Gastroesophageal sphincter (tissue), 4 donors: ENCODE results near the gene NDOR1. TPM values are rescaled to one million over a fixed set of nuclear protein-coding genes. Genes with fewer than 3 reads are reported as not detected.

Source experiments
- ATAC-seq: fragments of 150-250 bp; one replicate; pipeline ENCODE4 v1.9.1; 2016; ENCODE audit warnings: mild to moderate bottlenecking, moderate library complexity
- H3K27ac ChIP-seq, 4 donors: fragments of 200-600 bp; sonication (generic) in 3 of 4; 1 replicate in 3 of 4; 2 replicates in 1 of 4; pipeline ENCODE4 v1.5.1; 2016 to 2019
- H3K27me3 ChIP-seq: fragments of 200-600 bp; sonication (generic); one replicate; pipeline ENCODE4 v1.5.1; 2019
- H3K36me3 ChIP-seq, 2 donors: fragments of 200-600 bp; sonication (generic); one replicate each; pipeline ENCODE4 v1.5.1; 2019; ENCODE audit warnings: control low read depth in 1 of 2
- H3K4me1 ChIP-seq, 3 donors: fragments of 200-600 bp; sonication (generic); 1 replicate in 2 of 3; 2 replicates in 1 of 3; pipeline ENCODE4 v1.5.1; 2016 to 2019; ENCODE audit warnings: control low read depth in 2 of 3
- H3K4me3 ChIP-seq, 2 donors: fragments of 200-600 bp; sonication (generic); one replicate each; pipeline ENCODE4 v1.5.1; 2019; ENCODE audit warnings: mild to moderate bottlenecking in 1 of 2, moderate library complexity in 1 of 2
- H3K9me3 ChIP-seq, 3 donors: fragments of 200-600 bp; sonication (generic); one replicate each; pipeline ENCODE4 v1.5.1; 2017 to 2019; ENCODE audit warnings: control low read depth in 2 of 3
- CTCF ChIP-seq, 4 experiments: fragments of 200-600 bp in 2 of 4; fragments of 450-650 bp in 2 of 4; sonication (generic) in 1 of 4; IDR thresholded peaks; one replicate each; pipeline ENCODE4 v1.5.1; 2017 to 2019; ENCODE audit warnings: antibody characterized with exemption in 4 of 4, mild to moderate bottlenecking in 2 of 4, moderate library complexity in 2 of 4
- EP300 ChIP-seq: sonication (generic); formaldehyde crosslinking; IDR thresholded peaks from one replicate; pipeline ENCODE4 v1.6.1; 2017; ENCODE audit warnings: antibody characterized with exemption, mild to moderate bottlenecking
- POLR2A ChIP-seq, 2 donors: fragments of 450-650 bp; IDR thresholded peaks; one replicate each; pipeline ENCODE4 v1.6.1; 2017; ENCODE audit warnings: antibody characterized with exemption in 2 of 2, mild to moderate bottlenecking in 2 of 2, moderate library complexity in 1 of 2
- POLR2AphosphoS5 ChIP-seq: sonication (generic); formaldehyde crosslinking; IDR thresholded peaks from one replicate; pipeline ENCODE4 v1.6.1; 2017; ENCODE audit warnings: antibody characterized with exemption
- WGBS, 2 donors: methylation state at CpG; one replicate each; pipeline ENCODE4 v1.1.5; 2018; ENCODE audit warnings: low coverage in 1 of 2; 5-methylcytosine and 5-hydroxymethylcytosine counted together
- total RNA-seq, 4 donors: library from RNA; depleted of rRNA; stranded (reverse); fragments of >200 nt; gene quantifications; one replicate each; pipeline ENCODE4 v1.1.0, GENCODE V29; 2016

Gene NDOR1
- total RNA-seq, 4 donors from 2014 or later, result 4.6 to 9.8 (median 7.6) TPM

DNA sequence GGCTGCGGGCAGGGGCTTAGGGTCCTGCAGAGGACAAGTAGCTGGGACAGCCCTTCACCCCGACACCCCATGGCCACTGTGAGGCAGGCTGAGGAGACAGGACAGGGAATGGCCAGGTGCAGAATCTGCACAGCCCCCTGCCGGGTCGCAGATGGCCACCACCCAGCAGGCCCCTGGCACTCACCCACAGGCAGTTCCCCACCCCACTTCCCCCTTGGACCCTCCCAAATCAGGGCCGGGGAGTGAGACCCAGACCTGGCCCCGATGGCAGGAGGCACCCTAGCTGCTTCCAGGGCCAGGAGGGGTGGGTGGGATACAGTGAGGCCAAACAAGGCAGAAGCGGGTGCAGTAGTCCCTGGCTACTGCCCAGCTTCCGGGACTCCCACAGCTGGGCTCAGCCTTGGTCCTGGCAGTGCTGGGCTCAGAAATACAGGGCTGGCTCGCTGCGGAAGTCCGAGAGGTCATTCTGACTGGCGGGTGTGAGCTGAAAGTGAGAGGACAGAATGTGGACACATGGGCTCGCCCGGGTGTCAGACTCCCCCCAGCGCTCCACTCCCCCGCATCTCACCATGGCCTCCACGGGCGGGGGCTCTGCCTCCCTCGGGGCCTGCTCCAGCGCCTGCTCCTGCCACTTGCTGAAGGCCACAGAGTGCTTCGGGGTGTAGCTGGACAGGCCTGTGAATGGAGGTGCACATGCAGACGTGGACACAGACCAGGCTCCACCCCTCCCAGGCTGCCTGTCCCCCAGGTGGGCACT, 13.6 kb upstream of the NDOR1 start:
- H3K4me3 ChIP-seq, result no peak overlapping the region
- TF ChIP-seq CTCF (IDR thresholded peaks at IDR 0.05) (no peak), POLR2AphosphoS5 (no peak), EP300 (no peak), POLR2A (IDR thresholded peaks at IDR 0.05) (no peak)
- peaks cover 0 to 26% of the 10 kb centered on the region in 2 donors for H3K36me3 ChIP-seq
- H3K4me1 ChIP-seq, result peaks cover 6 to 74% (median 24%) of the 10 kb centered on the region in 3 donors
- no peak for ATAC-seq
- WGBS, 2 donors, result no CpG with 5 or more reads among the region's 22 CpGs
- H3K27ac ChIP-seq, result peak overlapping the region in 2 of 4 donors; percentile 16 to 97
- H3K27me3 ChIP-seq, result no peaks in the 10 kb centered on the region
- no peaks in the 10 kb centered on the region for H3K9me3 ChIP-seq

DNA sequence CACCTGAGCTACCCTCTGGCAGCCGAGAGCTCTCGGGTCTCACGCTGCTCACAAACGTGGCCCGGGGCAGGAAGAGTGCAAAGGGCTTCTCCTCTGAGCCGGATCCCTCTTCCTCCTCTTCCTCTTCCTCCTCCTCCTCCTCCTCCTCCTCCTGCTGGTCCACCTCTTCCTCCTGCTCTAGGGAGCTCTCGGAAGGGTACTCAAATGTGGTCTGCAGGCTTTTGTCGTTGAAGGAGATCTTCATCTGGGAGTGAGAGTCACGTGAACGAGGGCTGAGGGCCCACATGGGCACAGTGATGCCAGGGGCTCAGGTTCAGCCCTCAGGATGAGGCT, 13.1 kb upstream of the NDOR1 start:
- Histone ChIP-seq H3K27me3 (no peaks in the 10 kb centered on the region), H3K4me1 (peaks cover 6 to 74% (median 19%) of the 10 kb centered on the region in 3 donors), H3K9me3 (no peaks in the 10 kb centered on the region), H3K27ac (peak overlapping the region in 1 of 4 donors; percentile 14), H3K36me3 (peaks cover 0 to 26% of the 10 kb centered on the region in 2 donors), H3K4me3 (no peak overlapping the region)
- WGBS, 2 donors, result 67 to 69% methylated on average over 1 to 3 of the region's 10 CpGs
- ATAC-seq, result no peak
- TF ChIP-seq POLR2A (IDR thresholded peaks at IDR 0.05), result no peak
- no peak for TF ChIP-seq CTCF (IDR thresholded peaks at IDR 0.05)
- TF ChIP-seq POLR2AphosphoS5, result no peak
- TF ChIP-seq EP300, result no peak

DNA sequence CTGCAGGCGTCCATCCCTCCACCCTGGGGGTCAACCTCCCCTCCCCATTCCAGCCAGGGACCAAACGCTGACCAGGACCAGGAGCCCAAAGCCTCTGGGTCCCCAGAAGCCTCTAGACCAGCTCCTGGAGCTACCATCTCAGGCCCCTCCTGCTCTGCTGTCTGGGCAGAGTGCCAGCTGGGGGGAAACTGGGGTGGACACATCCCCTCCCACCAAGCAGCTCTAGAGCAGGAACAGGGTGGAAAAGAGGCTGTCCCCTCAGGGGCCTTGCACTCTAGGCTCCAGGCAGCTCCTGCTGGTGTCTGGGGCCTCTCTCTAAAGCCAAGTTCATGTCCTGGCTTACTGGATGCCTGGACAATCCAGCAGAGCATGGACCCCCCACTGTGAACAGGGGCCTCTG, 12.6 kb upstream of the NDOR1 start:
- H3K36me3 ChIP-seq, result peaks cover 0 to 26% of the 10 kb centered on the region in 2 donors
- no peaks in the 10 kb centered on the region for H3K27me3 ChIP-seq
- peak overlapping the region in 1 of 4 donors; percentile 14 for H3K27ac ChIP-seq
- H3K9me3 ChIP-seq, result no peaks in the 10 kb centered on the region
- peaks cover 6 to 74% (median 14%) of the 10 kb centered on the region in 3 donors for H3K4me1 ChIP-seq
- no peak overlapping the region for H3K4me3 ChIP-seq
- ATAC-seq, result no peak
- TF ChIP-seq EP300 (no peak), POLR2A (IDR thresholded peaks at IDR 0.05) (no peak), CTCF (IDR thresholded peaks at IDR 0.05) (no peak), POLR2AphosphoS5 (no peak)
- WGBS, 2 donors, result no CpG with 5 or more reads among the region's 2 CpGs

- H3K27ac ChIP-seq, result no peak overlapping the region
- no peak for ATAC-seq
- peaks cover 0 to 26% of the 10 kb centered on the region in 2 donors for H3K36me3 ChIP-seq
- no peaks in the 10 kb centered on the region for H3K27me3 ChIP-seq
- no peak for TF ChIP-seq POLR2AphosphoS5
- TF ChIP-seq CTCF (IDR thresholded peaks at IDR 0.05), result no peak
- no peak for TF ChIP-seq POLR2A (IDR thresholded peaks at IDR 0.05)
- TF ChIP-seq EP300, result no peak
- no peaks in the 10 kb centered on the region for H3K9me3 ChIP-seq
- WGBS, 2 donors, result 90% methylated on average over 2 of the region's 14 CpGs; no CpG with 5 or more reads in 1 of the 2 donors
- no peak overlapping the region for H3K4me3 ChIP-seq
- peaks cover 6 to 81% (median 20%) of the 10 kb centered on the region in 3 donors for H3K4me1 ChIP-seq
Measured at GRCh38 chr9:137193771-137194170, 11.7 kb upstream of the NDOR1 start.

DNA sequence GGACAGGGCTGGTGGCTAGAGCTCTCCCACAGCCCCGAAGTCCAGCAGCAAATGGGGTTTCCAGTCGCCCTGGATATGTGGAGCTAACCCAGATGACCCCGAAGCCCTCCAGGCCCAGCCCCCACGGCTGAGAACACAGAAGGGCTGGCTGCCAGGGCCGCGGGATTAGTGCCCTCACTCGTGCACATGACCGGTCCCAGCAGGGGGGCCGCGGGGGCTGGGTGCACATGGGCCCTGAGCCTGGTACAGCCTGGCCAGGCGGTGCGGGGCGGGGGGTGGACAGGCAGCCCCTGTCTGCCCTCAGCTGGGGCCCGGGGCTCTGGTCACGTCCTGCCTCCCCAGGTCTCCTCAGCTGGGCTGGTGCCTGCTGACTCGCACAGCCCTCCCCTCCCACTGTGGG, 11.1 kb upstream of the NDOR1 start:
- TF ChIP-seq CTCF (IDR thresholded peaks at IDR 0.05), result no peak
- no peak for TF ChIP-seq POLR2A (IDR thresholded peaks at IDR 0.05)
- no peak for TF ChIP-seq POLR2AphosphoS5
- TF ChIP-seq EP300, result no peak
- WGBS, 2 donors, result no CpG with 5 or more reads among the region's 16 CpGs
- Histone ChIP-seq H3K27ac (no peak overlapping the region), H3K4me1 (peaks cover 5 to 81% (median 23%) of the 10 kb centered on the region in 3 donors), H3K36me3 (peaks cover 0 to 26% of the 10 kb centered on the region in 2 donors), H3K9me3 (no peaks in the 10 kb centered on the region), H3K27me3 (no peaks in the 10 kb centered on the region), H3K4me3 (no peak overlapping the region)
- no peak for ATAC-seq
